Activated gamma-delta T cell (primary cell): ENCODE data around the gene PLPPR2.
"Not testable (repeated sequence)": the region's sequence is repeated elsewhere in the genome, so short reads cannot be mapped to it uniquely, and the experiment has no call there.

ENCODE experiments used
- DNase-seq: peaks from one replicate; lab custom pipeline; 2025; lab: John Stamatoyannopoulos, UW
- total RNA-seq, 2 donors: gene quantifications; one replicate each; lab custom pipeline; 2026; lab: John Stamatoyannopoulos, UW

The PLPPR2 gene, protein sequence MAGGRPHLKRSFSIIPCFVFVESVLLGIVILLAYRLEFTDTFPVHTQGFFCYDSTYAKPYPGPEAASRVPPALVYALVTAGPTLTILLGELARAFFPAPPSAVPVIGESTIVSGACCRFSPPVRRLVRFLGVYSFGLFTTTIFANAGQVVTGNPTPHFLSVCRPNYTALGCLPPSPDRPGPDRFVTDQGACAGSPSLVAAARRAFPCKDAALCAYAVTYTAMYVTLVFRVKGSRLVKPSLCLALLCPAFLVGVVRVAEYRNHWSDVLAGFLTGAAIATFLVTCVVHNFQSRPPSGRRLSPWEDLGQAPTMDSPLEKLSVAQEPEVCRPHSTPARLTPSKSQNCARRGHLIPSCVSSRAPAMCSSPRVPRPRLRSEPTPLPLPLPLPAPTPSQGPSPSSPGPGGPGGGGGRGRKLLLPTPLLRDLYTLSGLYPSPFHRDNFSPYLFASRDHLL
- 8.7 to 9.5 reads per million in 2 donors for total RNA-seq

DNA sequence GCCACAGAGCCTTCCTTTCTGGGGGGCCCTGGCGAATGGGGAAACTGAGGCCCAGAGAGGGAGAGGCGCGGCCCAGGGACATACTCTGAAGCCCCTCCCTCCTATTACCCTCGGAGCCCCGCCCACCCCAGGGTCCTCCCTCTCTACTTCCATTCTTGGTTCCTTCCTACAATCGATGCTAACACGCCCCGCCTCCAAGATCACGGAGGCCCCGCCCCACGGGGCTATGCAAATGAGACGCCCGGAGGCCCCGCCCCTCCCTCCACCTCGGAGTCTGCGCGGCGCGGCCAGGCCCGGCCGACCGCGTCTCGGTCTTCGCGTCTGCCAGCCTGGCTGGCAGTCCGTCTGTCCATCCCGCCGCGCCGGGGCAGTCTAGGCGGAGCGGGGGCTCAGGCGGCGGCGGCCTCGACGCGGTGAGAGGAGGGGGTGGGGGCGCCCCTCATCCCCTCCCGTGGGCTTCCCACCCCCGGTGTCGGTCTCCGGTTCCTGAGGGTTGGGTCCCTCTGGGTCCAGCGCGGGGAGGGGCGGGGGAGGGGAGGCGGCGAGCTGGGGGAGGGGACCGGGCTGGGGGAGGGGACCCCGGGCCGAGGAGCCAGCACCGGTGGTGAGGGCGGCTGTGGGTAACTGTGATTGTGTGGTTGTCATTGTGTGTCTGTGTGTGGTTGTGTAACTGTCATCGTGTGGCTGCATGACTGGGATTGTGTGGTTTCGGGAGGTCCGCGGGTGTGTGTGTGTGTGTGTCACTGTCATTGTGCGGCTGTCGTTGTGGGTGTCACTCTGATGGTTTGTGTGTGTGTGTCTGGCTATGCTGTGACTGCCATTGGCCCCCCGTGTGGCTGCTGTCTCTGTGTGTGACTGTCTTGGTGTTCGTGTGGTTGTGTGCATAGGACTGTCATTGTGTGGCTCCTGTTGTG lies at the start of gene PLPPR2:
Gene PLPPR2 (plus strand): TSS at position 273 of the 914 bp plus-strand sequence. CDS start 2,242 bp downstream, outside the sequence.
- peak; percentile 70 for DNase-seq

DNA sequence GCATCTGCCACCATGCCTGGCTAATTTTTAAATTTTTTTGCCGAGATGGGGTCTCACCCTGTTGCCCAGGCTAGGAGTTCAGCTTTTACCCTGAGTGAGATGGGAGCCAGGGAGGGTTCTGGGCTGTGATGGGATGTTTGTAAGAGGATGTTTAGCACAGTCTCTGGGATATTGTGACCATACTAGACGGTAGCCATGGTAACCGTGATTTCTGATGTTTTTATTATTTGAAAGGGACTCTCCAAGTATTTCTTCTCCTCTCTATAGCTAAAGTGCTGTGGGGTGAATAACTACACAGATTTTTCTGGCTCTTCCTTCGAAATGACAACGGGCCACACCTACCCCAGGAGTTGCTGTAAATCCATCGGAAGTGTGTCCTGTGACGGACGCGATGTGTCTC lies 48.9 kb upstream of the PLPPR2 start:
- no peak for DNase-seq

DNA sequence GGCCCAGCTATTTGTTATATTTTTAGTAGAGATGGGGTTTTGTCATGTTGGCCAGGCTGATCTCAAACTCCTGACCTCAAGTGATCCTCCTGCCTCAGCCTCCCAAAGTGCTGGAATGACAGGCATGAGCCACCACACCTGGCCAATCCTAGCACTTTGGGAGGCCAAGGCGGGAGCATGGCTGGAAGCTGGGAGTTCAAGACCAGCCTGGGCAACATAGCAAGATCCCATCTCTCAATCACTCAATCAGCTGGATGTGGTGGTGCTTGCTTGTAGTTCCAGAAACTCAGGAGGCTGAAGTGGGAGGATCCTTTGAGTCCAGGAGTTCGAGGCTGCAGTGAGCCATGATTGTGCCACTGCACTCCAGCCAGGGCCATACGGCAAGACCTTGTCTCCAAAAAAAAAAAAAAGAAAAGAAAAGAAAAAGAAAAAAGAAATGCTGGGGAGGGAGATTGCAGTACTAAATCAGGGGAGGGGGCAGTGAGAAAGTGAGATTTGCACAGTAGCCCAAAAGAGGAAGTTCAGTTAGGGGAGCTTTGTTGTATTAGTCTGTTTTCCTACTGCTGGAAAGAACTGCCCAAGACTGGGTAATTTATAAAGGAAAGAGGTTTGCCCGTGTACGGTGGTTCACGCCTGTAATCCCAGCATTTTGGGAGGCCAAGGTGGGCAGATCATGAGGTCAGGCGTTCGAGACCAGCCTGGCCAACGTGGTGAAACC lies 34.8 kb upstream of the PLPPR2 start:
- not testable (repeated sequence) for DNase-seq

DNA sequence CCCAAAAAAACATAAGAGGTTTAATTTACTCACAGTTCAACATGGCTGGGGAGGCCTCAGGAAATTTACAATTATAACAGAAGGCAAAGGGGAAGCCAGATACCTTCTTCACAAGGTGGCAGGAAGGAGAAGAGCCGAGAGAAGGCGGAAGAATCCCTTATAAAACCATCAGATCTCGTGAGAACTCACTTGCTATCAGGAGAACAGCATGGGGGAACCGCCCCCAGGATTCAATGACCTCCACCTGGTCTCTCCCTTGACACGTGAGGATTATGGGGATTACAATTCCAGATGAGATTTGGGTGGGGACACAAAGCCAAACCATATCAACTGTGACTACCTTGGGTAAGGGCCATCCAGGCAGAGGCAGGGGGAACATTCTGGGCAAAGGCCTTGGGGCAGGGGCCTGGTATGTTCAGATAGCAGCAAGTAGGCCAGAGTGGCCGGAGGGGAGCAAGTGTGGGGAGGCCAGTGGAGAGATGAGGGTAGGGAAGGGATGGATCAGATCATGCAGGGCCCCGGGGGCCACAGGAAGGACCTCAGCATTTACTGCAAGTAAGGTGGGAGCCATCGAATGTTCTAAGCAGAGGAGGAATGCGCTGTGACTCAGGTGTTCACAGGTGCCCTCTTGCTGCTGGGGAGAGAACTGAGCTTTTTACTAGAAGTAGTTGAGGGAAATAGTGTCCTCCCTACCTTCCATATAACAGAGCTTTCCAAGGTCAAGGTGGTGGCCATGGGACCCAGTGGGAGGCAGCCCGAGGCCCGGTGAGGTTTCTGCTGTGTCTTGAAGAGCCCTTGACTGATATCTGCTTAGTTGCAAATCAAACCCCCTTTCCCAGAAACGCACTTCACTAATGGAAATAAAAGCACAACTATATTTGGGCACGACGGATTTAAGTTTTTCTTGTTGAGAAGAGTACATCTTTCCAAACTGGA lies 33.8 kb upstream of the PLPPR2 start:
- DNase-seq: no peak

DNA sequence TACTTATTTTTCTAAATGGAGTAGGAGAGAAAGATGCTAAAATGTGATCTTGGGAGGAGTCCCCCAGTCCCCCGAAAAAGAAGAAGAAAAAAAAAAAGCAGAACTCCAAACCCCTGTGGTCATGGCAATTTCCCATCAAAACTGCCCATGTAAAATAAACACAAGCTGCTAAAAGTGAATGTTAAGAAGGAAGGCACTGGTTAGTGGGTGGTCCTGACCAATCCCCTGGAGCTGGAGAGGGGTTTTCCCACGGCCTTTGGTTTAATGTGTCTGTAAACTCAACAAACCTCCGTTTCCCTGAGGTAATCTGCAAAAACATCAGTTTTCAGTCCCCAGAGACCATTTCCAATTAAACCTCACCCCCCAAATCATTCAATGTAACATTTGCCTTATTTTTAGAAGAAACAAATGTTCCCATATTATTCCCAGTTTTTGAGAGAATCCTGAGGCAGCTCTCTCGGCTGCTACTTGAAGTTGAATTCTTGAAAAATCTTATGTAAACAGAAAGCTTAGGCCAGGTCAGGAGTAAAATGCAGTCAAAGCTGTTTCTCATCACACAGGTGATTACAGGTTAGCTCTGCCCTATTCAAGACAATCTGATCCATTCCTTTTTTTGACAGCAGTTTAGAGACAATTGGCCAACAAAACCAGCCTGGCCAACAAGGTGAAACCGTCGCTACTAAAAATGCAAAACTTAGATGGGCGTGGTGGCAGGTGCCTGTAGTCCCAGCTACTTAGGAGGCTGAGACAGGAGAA lies 32.8 kb upstream of the PLPPR2 start:
- no peak for DNase-seq

DNA sequence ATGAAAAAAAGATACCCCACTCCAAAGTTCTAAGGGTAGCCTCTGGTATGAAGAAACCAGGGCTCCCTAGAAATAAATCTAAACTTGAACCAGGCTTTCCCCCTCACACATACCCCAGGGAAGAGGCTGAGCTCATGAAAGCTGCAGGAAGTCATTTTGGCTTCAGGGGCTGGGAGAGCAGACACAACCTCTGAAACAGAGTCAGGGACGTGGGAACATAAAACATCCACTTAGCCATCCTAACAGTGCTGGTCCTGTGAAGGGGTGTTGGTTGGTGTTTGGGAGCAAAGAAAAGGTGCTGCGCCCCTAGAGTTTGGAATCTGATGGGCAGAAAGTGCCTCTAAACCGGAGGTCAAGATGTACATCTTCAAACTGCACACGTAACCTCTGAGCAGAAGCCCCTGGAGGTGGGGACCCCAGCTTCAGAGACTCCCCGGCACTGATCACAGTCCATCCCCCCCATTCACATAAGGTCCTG lies 31.6 kb upstream of the PLPPR2 start:
- no peak for DNase-seq

DNA sequence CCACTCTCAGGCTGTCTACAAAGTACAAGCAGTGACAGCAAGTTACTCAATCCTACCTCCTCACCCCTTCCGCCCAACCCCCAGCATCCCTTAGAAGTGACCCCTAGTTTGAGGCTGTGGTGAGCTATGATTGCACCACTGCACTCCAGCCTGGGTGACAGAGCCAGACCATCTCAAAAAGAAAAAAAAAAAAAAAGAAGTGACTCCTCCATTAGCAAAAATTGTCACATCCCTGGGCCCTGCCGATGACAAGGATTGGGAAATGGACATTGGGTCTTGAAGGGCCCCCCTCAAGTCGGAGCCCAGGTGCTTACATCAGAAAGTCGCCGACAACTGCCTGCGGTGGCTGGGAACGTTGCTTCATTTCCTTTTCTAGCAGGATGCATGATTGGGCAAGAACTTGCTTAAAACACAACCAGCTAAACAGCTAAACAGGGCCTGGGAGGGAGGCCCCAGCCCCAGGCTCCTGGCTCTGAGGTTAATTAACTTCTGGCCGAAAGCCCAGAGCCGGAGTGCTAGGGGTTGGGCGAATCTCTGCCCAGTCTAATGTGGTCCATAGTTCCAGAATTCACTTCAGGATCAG lies 31.1 kb upstream of the PLPPR2 start:
- no peak for DNase-seq

DNA sequence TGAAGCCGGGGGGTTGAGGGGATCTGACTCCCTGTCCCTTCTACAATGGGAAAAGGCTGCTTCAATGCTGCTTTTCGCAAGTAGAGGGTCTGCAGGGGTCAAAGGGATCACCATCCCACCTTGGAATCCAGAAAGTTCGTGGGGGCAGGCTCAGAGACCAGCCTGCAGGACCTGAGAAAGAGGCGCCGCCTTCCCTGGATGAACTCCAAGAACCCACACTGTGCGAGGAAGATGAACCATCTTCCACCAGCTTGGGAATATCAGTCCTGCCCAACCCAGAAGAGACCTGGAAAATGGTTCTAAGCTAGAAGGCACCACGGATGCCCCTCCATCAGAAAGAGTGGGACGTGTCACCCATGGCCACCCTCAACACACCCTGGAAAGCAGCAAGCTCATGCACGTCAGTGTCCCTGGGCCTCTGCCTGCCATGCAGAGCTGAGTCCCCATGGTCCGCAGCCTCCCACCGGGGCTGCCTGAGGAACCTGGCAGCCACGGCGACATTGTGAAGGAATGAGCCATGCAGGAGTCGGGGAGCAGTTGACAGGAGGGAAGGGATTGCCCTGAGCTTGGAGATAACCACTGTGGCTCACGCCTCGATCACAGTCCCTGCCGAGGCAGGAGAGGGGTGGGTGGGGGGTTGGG lies 30.4 kb upstream of the PLPPR2 start:
- DNase-seq: no peak

DNA sequence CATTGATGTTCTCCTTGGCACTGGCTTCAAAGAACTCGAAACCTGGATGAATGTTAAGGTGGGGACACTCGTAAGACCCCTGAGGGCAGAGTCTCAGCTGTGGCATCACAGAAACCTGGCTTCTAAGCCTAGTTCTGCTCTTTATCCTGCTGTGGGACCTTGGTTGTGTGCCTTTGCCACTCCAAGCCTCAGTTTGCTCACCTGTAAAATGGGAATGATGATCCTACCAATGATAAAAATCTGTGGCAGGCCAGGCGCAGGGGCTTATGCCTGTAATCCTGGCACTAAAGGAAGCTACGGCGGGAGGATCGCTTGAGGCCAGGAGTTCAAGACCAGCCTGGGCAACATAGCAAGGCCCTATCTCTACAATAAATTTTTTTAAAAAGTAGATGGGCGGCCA lies 29.7 kb upstream of the PLPPR2 start:
- no peak for DNase-seq

DNA sequence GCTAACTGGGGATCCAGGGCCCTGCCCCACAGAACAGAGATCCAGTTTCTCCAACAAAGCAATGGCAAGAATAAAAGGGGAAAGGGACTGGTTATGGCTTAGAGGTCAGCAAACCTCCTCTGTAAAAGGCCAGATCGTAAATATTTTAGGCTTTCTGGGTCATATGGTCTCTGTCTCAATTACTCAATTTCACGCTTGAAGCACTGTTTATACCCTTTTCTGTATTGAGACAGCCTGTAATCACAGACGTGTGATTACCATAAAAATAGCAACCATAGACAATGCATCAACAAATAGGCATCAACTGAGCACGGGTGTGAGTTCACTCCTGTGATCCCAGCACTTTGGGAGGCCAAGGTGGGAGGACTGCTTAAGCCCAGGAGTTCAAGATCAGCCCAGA lies 25.1 kb upstream of the PLPPR2 start:
- DNase-seq: no peak

DNA sequence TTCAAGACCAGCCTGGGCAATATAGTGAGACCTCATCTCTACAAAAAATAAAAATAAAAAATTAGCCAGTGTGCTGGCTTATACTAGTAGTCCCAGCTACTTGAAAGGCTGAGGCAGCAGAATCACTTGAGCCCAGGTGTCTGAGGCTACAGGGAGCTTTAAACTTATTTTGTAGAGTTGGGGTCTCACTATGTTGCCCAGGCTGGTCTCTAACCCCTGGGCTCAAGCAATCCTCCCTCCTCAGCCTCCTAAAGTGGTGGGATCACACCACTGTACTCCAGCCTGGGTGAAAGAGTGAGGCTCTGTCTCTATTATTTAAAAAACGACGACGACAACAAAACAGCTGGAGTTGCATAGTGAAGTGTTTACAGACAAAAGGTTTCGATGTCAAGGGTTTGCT lies 23.7 kb upstream of the PLPPR2 start:
- no peak for DNase-seq

DNA sequence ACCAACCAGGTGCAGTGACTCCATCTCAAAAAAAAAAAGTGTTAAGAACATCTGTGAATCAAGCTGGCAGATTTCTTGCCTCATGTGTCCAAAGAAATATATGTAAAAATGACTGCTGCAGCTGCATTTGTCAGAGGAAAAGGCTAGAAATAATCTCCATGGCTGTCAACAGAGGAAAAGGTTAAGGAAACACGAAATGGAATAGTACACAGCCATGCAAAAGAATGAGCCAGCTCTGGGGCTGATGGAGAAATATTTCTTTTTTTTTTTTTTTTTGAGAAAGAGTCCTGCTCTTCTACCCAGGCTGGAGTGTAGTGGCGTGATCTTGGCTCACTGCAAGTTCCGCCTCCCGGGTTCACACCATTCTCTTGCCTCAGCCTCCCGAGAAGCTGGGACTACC lies 22.4 kb upstream of the PLPPR2 start:
- no peak for DNase-seq

DNA sequence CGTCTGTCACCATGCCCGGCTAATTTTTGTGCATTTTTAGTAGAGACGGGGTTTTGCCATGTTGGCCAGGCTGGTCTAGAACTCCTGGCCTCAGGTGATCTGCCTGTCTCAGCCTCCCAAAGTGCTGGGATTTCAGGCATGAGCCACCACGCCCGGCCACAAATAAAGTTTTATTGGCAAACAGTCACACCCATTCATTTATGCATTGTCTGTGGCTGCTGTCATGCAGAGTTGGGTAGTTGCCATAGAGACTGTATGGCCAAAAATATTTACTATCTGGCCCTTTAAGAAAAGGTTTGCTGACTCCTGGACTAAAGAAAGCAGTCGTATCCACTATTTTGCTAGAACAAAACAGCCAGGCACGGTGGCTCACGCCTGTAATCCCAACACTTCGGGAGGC lies 21.4 kb upstream of the PLPPR2 start:
- not testable (repeated sequence) for DNase-seq

DNA sequence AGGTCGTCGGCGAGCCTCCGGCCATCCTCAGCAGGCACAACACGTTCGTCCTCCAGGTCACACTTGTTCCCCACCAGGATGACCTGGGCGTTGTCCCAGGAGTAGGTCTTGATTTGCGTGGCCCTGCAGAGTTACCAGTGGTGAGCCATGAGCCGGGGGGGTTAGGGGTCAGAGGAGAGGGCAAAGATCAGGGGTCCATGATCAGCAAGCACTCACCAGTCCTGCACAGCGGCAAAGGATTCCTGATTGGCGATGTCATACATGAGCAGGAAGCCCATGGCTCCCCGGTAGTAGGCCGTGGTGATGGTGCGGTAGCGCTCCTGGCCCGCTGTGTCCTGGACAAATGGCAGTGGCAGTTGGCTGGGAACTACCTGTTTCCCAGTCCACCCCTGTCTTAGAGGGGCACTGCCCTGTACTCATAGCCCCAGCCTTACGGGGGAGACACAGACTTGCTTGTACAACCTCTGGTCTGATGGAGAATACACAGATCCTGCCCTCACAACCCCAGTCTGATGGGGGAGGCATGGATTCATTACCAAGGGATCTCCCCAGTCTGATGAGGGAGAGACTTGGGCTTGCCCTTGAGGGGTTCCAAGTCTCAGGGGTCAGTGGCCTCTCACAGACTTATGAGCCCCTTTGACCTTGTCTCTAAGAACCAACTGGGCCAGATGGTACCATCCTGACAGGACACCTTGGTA lies 19.6 kb upstream of the PLPPR2 start:
- no peak for DNase-seq

DNA sequence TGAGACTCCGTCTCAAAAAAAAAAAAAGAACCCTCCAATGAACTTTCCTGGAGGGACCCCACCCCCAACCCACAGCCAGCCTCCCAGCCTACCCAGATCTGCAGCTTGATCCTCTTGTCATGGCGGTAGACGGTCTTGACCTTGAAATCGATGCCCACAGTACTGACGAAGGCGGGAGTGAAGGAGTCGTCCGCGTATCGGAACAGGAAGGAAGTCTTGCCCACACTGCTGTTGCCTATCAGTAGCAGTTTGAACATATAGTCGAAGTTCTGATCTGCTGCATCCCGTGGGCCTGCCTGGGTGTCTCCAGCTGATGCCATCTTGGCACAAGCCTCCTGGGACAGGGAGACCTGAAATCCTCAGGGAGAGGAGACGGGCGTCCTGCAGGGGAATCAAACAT lies 18.2 kb upstream of the PLPPR2 start:
- DNase-seq: no peak

DNA sequence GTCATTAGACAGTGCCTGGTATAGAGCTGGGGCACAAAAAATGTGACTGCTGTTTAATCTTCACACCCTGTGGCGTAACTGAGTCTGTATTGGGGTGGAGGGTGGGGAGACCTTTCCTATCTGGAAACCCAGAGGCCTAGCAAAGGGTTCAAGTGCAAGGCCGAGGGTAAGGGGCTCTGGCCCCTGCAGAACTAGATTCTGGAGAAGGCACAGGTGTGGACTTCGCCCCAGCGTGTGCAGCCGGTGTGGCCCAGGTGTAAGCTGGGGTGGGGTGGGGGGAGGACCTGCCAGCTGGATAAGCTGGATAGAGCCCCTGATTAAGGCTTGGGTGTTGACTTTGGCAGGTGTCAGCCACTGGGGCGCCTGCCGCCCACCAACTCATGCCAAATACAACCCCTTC lies 17.1 kb upstream of the PLPPR2 start:
- no peak for DNase-seq

DNA sequence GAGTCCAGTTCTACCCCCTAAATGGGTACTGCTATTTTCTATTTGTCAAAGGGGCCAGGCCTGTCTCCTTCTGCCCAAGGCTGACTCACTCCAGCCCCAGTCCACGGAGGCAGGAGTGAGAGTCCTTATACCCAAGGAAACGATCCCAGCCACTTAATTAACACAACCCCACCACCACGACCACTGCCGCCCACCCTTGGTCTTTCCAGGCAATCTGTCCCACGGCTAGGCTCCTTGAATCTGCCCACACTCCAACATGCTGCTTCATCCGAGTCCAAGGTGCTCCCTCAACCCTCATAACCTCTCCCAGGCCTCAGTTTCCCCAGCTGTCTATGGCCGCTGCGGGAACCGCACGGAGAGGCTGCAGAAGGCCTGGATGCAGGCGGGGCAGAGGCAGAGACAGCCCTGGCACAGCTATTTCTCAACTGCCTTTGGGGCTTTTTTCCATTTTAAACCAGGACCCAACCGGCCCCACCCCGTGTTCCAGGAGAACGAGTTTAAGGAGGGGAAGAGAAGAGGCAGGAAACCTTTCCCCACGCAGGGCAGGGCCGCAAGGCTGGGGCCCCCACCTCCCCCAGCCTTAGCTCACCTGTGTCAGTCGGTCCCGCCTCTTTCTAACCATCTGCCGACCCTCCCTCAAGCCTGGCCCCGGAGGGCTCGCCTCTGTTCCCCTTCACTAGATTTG lies 16.5 kb upstream of the PLPPR2 start:
- DNase-seq: no peak
